Tibial artery (tissue), 4 donors: ENCODE data around the gene ITIH3.
A peak's percentile ranks its signal among the peaks of the same experiment; 100 is the strongest.

Experiments used
- DNase-seq, 2 donors: peaks; one replicate each; pipeline ENCODE4 v3.0.0-alpha.2; 2019
- H3K27ac ChIP-seq, 2 donors: fragments of 200-600 bp; sonication (generic) in 1 of 2; 1 replicate in 1 of 2; 2 replicates in 1 of 2; pipeline ENCODE4 v1.5.1; 2018 to 2019; ENCODE audit warnings: mild to moderate bottlenecking in 1 of 2
- H3K27me3 ChIP-seq, 2 donors: fragments of 200-600 bp; sonication (generic) in 1 of 2; one replicate each; pipeline versions ENCODE4 v1.5.1 to v1.6.0; 2016 to 2019
- H3K36me3 ChIP-seq, 3 donors: fragments of 200-600 bp; sonication (generic) in 2 of 3; one replicate each; pipeline ENCODE4 v1.5.1; 2016 to 2019; ENCODE audit warnings: mild to moderate bottlenecking in 2 of 3
- H3K4me1 ChIP-seq, 4 donors: fragments of 200-600 bp; sonication (generic) in 2 of 4; 1 replicate in 3 of 4; 2 replicates in 1 of 4; pipeline ENCODE4 v1.5.1; 2016 to 2019
- H3K4me3 ChIP-seq, 2 donors: fragments of 200-600 bp; sonication (generic) in 1 of 2; 1 replicate in 1 of 2; 2 replicates in 1 of 2; pipeline ENCODE4 v1.5.1; 2018 to 2019; ENCODE audit warnings: mild to moderate bottlenecking in 2 of 2
- H3K9me3 ChIP-seq, 3 donors: fragments of 200-600 bp; sonication (generic) in 1 of 3; one replicate each; pipeline ENCODE4 v1.5.1; 2016 to 2019
- intact Hi-C: fragments of 100-400 bp; cut with DNase I; formaldehyde crosslinking; loops from one replicate; pipeline ENCODE4 v1.15.0; 2023; ENCODE audit warnings: low total_unique reads
- TF ChIP-seq, protein P1 (sequence below), 2 experiments: fragments of 200-600 bp in 1 of 2; fragments of 450-650 bp in 1 of 2; IDR thresholded peaks; one replicate each; pipeline ENCODE4 v1.5.1; 2017 to 2019; ENCODE audit warnings: antibody characterized with exemption in 2 of 2, mild to moderate bottlenecking in 1 of 2, moderate library complexity in 1 of 2

Gene ITIH3

DNA sequence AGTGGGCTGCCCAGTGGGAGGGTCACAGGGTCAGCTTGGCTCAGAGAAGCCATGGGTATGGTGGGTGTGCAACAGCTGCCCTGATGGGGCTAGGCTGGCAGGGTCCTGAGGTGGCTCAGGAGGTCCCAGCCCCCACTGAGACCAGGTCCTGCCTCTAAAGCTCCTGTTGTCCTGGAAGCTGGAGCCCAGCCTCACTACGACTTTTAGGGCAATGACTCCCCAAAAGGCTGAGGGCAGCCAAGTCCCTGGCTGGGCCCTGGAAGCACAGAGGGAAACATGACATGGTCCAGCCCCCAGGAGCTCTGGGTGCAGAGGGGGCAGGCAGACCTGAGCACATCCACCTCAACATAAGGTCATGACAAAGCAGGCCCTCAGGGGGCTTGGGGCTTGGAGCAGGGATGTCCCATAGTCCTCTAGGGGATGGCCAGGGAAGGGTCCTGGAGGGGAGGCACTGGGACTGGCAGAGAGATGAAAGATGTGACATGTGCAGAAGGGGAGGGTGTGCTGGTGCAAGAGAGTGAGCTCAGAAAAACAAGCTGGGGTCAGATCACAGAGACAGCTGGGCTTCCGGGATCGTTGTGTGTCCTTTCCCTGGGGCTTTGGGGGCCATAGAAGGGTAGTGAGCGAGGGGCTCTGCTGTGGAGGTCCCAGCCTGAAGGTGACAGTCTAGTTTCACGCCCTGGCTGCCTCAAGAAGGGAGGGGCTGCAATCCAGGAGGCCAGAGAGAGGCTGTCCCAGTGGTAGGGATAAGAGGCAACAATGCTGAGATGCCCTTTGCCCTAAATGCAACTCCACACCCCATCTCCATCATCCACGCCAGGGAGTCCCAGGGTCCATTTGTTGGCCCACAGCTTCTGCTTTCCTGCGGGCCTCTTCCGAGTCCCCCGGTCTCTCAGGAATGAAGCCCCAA lies 639 bp upstream of the ITIH3 start:
- peak overlapping the region in 1 of 2 donors; percentile 35 for H3K4me3 ChIP-seq
- H3K27ac ChIP-seq: peak overlapping the region; percentile 83 to 88
- H3K4me1 ChIP-seq: peaks cover 0 to 50% (median 37%) of the 10 kb centered on the region in 4 donors
- H3K36me3 ChIP-seq: peaks cover 0 to 6% (median 0%) of the 10 kb centered on the region in 3 donors
- H3K9me3 ChIP-seq: no peaks in the 10 kb centered on the region
- TF ChIP-seq, protein P1, sequence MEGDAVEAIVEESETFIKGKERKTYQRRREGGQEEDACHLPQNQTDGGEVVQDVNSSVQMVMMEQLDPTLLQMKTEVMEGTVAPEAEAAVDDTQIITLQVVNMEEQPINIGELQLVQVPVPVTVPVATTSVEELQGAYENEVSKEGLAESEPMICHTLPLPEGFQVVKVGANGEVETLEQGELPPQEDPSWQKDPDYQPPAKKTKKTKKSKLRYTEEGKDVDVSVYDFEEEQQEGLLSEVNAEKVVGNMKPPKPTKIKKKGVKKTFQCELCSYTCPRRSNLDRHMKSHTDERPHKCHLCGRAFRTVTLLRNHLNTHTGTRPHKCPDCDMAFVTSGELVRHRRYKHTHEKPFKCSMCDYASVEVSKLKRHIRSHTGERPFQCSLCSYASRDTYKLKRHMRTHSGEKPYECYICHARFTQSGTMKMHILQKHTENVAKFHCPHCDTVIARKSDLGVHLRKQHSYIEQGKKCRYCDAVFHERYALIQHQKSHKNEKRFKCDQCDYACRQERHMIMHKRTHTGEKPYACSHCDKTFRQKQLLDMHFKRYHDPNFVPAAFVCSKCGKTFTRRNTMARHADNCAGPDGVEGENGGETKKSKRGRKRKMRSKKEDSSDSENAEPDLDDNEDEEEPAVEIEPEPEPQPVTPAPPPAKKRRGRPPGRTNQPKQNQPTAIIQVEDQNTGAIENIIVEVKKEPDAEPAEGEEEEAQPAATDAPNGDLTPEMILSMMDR (IDR thresholded peaks at IDR 0.05): no peak
- intact Hi-C loops: no loop called here
- no peaks in the 10 kb centered on the region for H3K27me3 ChIP-seq
- DNase-seq: no peak

DNA sequence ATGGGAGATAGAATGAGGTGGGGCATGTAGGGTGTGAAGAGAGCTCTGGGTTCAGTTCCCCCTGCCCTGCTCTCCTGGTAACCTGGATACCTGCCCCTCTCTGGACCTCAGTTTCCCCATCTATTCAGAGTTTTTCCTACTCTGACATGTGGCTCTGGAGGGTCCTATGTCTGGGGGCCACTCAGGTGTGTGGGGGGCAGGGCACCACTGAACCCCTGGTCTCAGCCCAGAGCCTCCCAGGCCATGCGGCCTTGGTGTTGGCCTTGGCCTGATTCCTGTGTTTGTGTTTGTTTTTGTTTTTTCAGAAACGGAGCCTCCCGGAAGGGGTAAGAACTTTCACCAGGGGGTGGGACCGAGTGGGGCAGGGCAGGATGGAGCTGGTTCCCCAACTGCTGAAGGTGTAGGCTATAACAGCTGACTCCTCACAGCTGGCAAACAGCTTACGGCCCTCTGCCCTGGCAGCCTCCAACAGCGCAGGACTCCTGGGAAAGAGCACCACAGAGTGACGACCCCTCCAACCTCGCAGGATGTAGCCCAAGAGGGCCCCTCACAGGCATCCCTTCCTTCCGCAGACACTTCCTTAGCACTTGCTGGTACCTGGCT lies 803 bp downstream of the ITIH3 start:
- peak overlapping the region; percentile 27 to 35 for H3K4me3 ChIP-seq

DNA sequence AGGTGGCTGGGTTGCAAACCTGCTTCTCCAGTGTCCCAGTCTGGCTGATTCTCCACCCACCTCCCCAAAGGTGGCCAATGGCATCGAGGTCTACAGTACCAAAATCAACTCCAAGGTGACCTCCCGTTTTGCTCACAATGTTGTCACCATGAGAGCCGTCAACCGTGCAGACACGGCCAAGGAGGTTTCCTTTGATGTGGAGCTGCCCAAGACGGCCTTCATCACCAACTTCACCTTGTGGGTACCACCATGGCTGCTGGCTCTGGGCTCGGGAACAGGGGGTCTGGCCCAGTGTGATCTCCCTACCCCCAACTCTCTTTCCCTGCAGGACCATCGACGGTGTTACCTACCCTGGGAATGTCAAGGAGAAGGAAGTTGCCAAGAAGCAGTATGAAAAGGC lies 1.8 kb downstream of the ITIH3 start:
- peaks cover 4 to 13% (median 9%) of the 10 kb centered on the region in 3 donors for H3K36me3 ChIP-seq
- intact Hi-C loops: no loop called here
- H3K4me1 ChIP-seq: peaks cover 0 to 61% (median 38%) of the 10 kb centered on the region in 4 donors
- TF ChIP-seq, protein P1 (IDR thresholded peaks at IDR 0.05): no peak
- H3K4me3 ChIP-seq: no peak overlapping the region
- H3K27me3 ChIP-seq: no peaks in the 10 kb centered on the region
- H3K27ac ChIP-seq: peak overlapping the region; percentile 83 to 88
- DNase-seq: no peak
- H3K9me3 ChIP-seq: no peaks in the 10 kb centered on the region

More for the DNA sequence above, 803 bp downstream of the ITIH3 start:
- Histone ChIP-seq H3K27ac (peak overlapping the region; percentile 83 to 88), H3K27me3 (no peaks in the 10 kb centered on the region), H3K4me1 (peaks cover 0 to 61% (median 38%) of the 10 kb centered on the region in 4 donors), H3K9me3 (no peaks in the 10 kb centered on the region), H3K36me3 (peaks cover 0 to 6% (median under 1%) of the 10 kb centered on the region in 3 donors)
- DNase-seq: no peak
- intact Hi-C loops: no loop called here
- TF ChIP-seq, protein P1 (IDR thresholded peaks at IDR 0.05): no peak

DNA sequence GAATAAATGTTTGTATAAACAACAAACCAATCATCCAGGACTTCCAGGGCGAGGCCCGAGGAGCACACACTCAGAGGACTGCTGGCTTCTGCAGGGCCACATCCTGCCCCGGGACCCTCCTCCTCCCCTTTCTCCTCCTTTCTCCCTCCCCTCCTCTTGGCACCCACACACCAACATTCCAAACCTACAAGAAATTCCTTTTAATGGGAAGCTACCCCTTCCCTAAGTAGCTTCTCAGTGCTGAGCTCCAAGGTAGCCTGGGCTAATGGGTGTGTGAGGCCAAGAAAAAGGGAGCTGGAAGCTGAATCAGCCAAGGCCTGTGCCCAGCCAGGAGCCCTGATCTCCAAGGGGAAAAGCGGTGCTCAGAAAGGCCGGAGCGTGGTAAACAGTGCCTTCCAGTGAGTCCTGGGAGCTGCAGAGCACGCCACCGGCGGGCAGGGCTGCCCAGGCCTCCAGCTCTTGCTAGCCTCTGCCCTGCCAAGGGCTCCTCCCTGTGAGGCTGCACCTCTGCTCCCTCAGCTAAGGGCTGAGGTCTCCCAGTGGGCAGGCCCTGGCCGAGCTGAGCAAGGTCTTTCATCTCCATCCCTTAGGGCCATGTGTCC lies 3.9 kb downstream of the ITIH3 start:
- H3K9me3 ChIP-seq: no peaks in the 10 kb centered on the region
- DNase-seq: no peak
- H3K36me3 ChIP-seq: peaks cover 8 to 20% (median 11%) of the 10 kb centered on the region in 3 donors
- TF ChIP-seq, protein P1 (IDR thresholded peaks at IDR 0.05): no peak
- no peaks in the 10 kb centered on the region for H3K27me3 ChIP-seq
- no peak overlapping the region for H3K4me3 ChIP-seq
- intact Hi-C loops: no loop called here
- peaks cover 0 to 61% (median 36%) of the 10 kb centered on the region in 4 donors for H3K4me1 ChIP-seq
- H3K27ac ChIP-seq: peak overlapping the region; percentile 63 to 88

DNA sequence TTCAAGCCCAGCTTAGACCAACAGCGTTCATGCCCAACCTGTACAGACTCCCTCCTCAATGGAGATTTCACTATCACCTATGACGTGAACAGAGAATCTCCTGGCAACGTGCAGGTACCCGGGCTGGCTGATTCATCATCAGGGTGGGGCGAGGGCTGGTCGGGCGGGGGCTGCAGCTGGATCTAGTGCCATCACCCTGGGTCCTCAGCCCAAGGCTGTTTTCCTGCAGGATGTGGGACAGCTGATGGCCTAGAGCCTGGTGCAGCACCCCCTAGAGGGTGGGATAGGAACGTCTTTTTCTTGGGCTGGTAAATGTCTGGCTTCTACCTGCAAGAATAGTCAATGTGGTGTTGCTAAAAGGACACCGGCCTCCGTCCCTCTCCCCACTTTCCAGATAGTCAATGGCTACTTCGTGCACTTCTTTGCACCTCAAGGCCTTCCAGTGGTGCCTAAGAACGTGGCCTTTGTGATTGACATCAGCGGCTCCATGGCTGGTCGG lies 4.4 kb downstream of the ITIH3 start:
- H3K9me3 ChIP-seq: no peaks in the 10 kb centered on the region
- no peak for DNase-seq
- peak overlapping the region; percentile 63 to 88 for H3K27ac ChIP-seq
- peaks cover 0 to 55% (median 31%) of the 10 kb centered on the region in 4 donors for H3K4me1 ChIP-seq
- H3K36me3 ChIP-seq: peaks cover 8 to 20% (median 11%) of the 10 kb centered on the region in 3 donors
- H3K4me3 ChIP-seq: no peak overlapping the region
- intact Hi-C loops: no loop called here
- TF ChIP-seq, protein P1 (IDR thresholded peaks at IDR 0.05): peak in 1 of 2 experiments; percentile 35
- H3K27me3 ChIP-seq: no peaks in the 10 kb centered on the region
